Activated naive CD4-positive, alpha-beta T cell treated with anti-CD3 and anti-CD28 coated beads, Interleukin-2, amount 50 U/mL, for 24 hours (primary cell): ENCODE results near the gene MLLT3.
A peak's percentile ranks its signal among the peaks of the same experiment; 100 is the strongest.

Experiments
- H3K27ac Mint-ChIP-seq: one replicate; pipeline ENCODE4 v1.8.0; 2021; ENCODE audit warnings: mild to moderate bottlenecking, mixed read lengths
- H3K27me3 Mint-ChIP-seq: one replicate; pipeline ENCODE4 v1.8.0; 2021; ENCODE audit warnings: mixed read lengths
- H3K36me3 Mint-ChIP-seq: one replicate; pipeline ENCODE4 v1.8.0; 2021; ENCODE audit warnings: mixed read lengths
- H3K4me1 Mint-ChIP-seq: one replicate; pipeline ENCODE4 v1.8.0; 2021; ENCODE audit warnings: mixed read lengths
- H3K4me3 Mint-ChIP-seq: one replicate; pipeline ENCODE4 v1.8.0; 2021; ENCODE audit warnings: mild to moderate bottlenecking, mixed read lengths
- H3K9me3 Mint-ChIP-seq: one replicate; pipeline ENCODE4 v1.8.0; 2021; ENCODE audit warnings: mixed read lengths

Gene MLLT3

GRCh38 chr9:20436476-20437195, 185.7 kb downstream of the MLLT3 start:
- peaks cover 60% of the 10 kb centered on the region for H3K4me1 Mint-ChIP-seq
- no peaks in the 10 kb centered on the region for H3K9me3 Mint-ChIP-seq
- no peaks in the 10 kb centered on the region for H3K27me3 Mint-ChIP-seq
- no peak overlapping the region for H3K27ac Mint-ChIP-seq
- H3K4me3 Mint-ChIP-seq: no peak overlapping the region
- H3K36me3 Mint-ChIP-seq: peaks cover 12% of the 10 kb centered on the region

DNA sequence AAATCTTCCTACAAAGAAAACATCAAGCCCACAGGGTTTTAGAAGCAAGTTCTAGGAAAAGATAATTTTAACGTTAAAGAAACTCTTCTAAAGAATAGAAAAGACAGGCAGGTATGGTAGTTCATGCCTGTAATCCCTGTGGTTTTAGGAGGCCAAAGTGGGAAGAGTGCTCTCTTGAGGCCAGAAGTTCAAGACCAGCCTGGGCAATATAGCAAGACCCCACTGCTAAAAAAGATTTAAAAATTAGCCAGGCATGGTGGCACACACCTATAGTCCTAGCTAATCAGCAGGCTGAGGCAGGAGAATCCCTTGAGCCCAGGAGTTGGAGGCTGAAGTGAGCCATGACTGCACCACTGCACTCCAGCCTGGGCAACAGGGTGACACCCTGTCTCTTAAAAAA, 193.3 kb downstream of the MLLT3 start:
- H3K4me3 Mint-ChIP-seq: no peak overlapping the region
- no peak overlapping the region for H3K27ac Mint-ChIP-seq
- no peaks in the 10 kb centered on the region for H3K27me3 Mint-ChIP-seq
- H3K36me3 Mint-ChIP-seq: peaks cover 10% of the 10 kb centered on the region
- H3K4me1 Mint-ChIP-seq: peaks cover 51% of the 10 kb centered on the region
- no peaks in the 10 kb centered on the region for H3K9me3 Mint-ChIP-seq

DNA sequence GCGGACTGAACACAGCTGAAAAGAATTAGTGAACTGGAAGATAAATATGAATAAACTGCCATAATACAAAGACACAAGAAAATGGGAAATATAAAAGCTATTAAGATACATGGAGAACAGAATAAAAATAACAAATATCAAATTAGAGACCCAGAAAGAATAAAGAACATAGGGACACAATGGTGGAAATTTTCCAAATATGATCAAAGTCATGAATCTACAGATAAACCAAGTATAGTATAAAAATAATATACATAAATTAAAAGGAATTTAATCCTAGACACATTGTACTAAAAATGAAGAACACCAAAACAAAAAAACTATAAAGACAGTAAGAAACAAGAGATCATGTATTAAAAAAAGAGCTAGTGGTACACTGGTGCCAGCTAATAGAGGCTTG, 194.9 kb downstream of the MLLT3 start:
- peaks cover 4% of the 10 kb centered on the region for H3K36me3 Mint-ChIP-seq

GRCh38 chr9:20426019-20426418, 196.3 kb downstream of the MLLT3 start:
- Mint-ChIP-seq H3K27me3 (no peaks in the 10 kb centered on the region), H3K4me1 (peaks cover 60% of the 10 kb centered on the region), H3K9me3 (no peaks in the 10 kb centered on the region), H3K36me3 (peaks cover 4% of the 10 kb centered on the region), H3K27ac (no peak overlapping the region), H3K4me3 (no peak overlapping the region)

More for the DNA sequence above, 194.9 kb downstream of the MLLT3 start:
- Mint-ChIP-seq H3K9me3 (no peaks in the 10 kb centered on the region), H3K27me3 (no peaks in the 10 kb centered on the region), H3K4me1 (peaks cover 56% of the 10 kb centered on the region), H3K4me3 (no peak overlapping the region), H3K27ac (no peak overlapping the region)

GRCh38 chr9:20419533-20419932, 202.8 kb downstream of the MLLT3 start:
- H3K27me3 Mint-ChIP-seq: no peaks in the 10 kb centered on the region
- H3K4me1 Mint-ChIP-seq: peaks cover 62% of the 10 kb centered on the region
- no peaks in the 10 kb centered on the region for H3K36me3 Mint-ChIP-seq
- H3K27ac Mint-ChIP-seq: no peak overlapping the region
- no peak overlapping the region for H3K4me3 Mint-ChIP-seq
- H3K9me3 Mint-ChIP-seq: no peaks in the 10 kb centered on the region

DNA sequence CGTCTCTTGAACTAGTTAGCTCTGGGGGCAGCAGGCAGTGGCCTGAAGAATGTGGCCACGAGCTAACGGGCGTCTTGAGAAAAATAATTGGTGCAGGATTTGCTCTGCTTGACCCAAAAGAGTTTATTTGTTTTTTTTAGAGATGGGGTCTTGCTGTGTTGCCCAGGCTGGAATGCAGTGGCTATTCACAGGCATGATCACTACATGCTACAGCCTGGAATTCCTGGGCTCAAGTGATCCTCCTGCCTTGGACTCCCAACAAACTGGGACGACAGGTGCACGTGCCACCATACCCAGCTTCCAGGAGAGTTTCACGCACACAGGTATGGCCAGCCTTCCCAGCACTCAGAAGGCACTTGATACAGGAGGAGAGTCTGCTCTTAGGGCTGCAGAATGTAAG, 203.8 kb downstream of the MLLT3 start:
- Mint-ChIP-seq H3K4me1 (peaks cover 68% of the 10 kb centered on the region), H3K27ac (no peak overlapping the region), H3K27me3 (no peaks in the 10 kb centered on the region), H3K9me3 (no peaks in the 10 kb centered on the region), H3K36me3 (peaks cover 5% of the 10 kb centered on the region), H3K4me3 (no peak overlapping the region)

- H3K27me3 Mint-ChIP-seq: no peaks in the 10 kb centered on the region
- no peak overlapping the region for H3K4me3 Mint-ChIP-seq
- peaks cover 11% of the 10 kb centered on the region for H3K36me3 Mint-ChIP-seq
- H3K27ac Mint-ChIP-seq: peak overlapping the region; percentile 12
- H3K4me1 Mint-ChIP-seq: peaks cover 71% of the 10 kb centered on the region
- H3K9me3 Mint-ChIP-seq: no peaks in the 10 kb centered on the region
These were observed 204.8 kb downstream of the MLLT3 start for GRCh38 chr9:20417373-20418080.

DNA sequence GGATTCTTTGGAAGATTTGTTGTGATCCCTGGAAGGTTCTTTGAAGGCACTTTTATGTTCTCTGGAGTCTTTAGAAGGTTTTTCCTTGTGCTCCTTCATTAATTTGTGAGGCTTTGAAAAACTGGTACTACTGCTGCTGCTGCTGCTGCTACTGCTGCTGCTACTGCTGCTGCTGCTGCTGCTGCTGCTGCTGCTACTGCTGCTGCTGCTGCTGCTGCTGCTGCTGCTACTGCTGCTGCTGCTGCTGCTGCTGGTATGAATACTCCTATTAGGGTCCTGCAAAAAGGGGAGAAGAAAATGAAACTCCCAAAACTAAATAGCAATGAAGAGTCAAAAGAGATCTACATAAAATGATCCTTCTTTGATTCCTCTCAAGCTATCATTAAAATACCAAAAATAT, 208.1 kb downstream of the MLLT3 start:
- no peaks in the 10 kb centered on the region for H3K27me3 Mint-ChIP-seq
- H3K4me1 Mint-ChIP-seq: peaks cover 81% of the 10 kb centered on the region
- H3K36me3 Mint-ChIP-seq: peaks cover 22% of the 10 kb centered on the region
- no peak overlapping the region for H3K4me3 Mint-ChIP-seq
- H3K9me3 Mint-ChIP-seq: no peaks in the 10 kb centered on the region
- peak overlapping the region; percentile 47 for H3K27ac Mint-ChIP-seq

- peaks cover 92% of the 10 kb centered on the region for H3K4me1 Mint-ChIP-seq
- peak overlapping the region; percentile 86 for H3K27ac Mint-ChIP-seq
These were observed 212.8 kb downstream of the MLLT3 start for GRCh38 chr9:20409321-20410092.

DNA sequence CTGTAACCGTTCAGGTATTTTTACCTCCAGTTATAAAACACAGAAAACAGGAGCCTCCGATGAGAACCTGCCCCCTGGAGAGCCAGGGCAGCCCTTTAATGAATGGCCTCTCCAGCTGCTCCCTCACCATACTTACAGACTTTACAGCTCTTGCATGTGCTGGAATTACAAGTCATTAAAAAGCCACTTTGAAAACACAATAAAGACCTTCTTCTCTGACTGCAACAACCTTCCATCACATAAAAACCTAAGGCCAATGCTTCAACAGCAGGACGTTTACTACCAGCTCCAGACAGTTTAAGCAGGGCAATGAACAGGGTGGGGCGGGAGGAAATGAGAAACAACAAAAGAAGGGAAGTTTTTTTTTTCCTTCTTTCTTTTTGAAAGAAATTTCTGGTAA, 213.8 kb downstream of the MLLT3 start:
- peaks cover 92% of the 10 kb centered on the region for H3K4me1 Mint-ChIP-seq
- H3K36me3 Mint-ChIP-seq: peaks cover 22% of the 10 kb centered on the region
- no peaks in the 10 kb centered on the region for H3K9me3 Mint-ChIP-seq
- H3K27ac Mint-ChIP-seq: peak overlapping the region; percentile 86
- peak overlapping the region; percentile 53 for H3K4me3 Mint-ChIP-seq
- H3K27me3 Mint-ChIP-seq: no peaks in the 10 kb centered on the region

More at GRCh38 chr9:20409321-20410092, 212.8 kb downstream of the MLLT3 start:
- peaks cover 26% of the 10 kb centered on the region for H3K36me3 Mint-ChIP-seq
- H3K27me3 Mint-ChIP-seq: no peaks in the 10 kb centered on the region
- no peaks in the 10 kb centered on the region for H3K9me3 Mint-ChIP-seq
- peak overlapping the region; percentile 53 for H3K4me3 Mint-ChIP-seq

GRCh38 chr9:20407013-20407412, 215.3 kb downstream of the MLLT3 start:
- Mint-ChIP-seq H3K9me3 (peaks cover 2% of the 10 kb centered on the region), H3K4me3 (no peak overlapping the region), H3K27ac (no peak overlapping the region), H3K36me3 (peaks cover 17% of the 10 kb centered on the region), H3K4me1 (peaks cover 92% of the 10 kb centered on the region), H3K27me3 (no peaks in the 10 kb centered on the region)

DNA sequence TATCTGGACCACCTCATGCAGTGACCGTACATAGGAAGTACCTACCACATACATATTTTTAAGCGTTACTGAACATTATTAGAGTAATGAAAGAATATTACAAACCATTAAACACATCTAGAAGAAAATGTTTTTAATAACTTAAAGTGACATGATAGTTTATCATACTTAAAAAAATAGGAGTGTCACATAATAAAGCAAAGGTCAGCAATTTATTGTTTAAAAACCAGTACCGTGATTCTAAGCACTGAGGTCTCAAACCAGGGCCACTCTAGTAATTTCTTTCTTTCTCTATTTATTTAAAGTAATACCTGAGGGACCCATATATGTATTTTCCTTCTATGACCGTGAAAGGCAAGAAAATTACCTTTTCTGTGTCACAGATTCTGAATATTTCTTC, 216.0 kb downstream of the MLLT3 start:
- Mint-ChIP-seq H3K9me3 (peaks cover 9% of the 10 kb centered on the region), H3K27ac (no peak overlapping the region), H3K36me3 (peaks cover 21% of the 10 kb centered on the region), H3K4me3 (no peak overlapping the region), H3K4me1 (peaks cover 93% of the 10 kb centered on the region), H3K27me3 (no peaks in the 10 kb centered on the region)

GRCh38 chr9:20405616-20406015, 216.7 kb downstream of the MLLT3 start:
- Mint-ChIP-seq H3K36me3 (peaks cover 22% of the 10 kb centered on the region), H3K9me3 (peaks cover 14% of the 10 kb centered on the region), H3K27me3 (no peaks in the 10 kb centered on the region), H3K4me3 (no peak overlapping the region), H3K27ac (no peak overlapping the region), H3K4me1 (peaks cover 91% of the 10 kb centered on the region)

DNA sequence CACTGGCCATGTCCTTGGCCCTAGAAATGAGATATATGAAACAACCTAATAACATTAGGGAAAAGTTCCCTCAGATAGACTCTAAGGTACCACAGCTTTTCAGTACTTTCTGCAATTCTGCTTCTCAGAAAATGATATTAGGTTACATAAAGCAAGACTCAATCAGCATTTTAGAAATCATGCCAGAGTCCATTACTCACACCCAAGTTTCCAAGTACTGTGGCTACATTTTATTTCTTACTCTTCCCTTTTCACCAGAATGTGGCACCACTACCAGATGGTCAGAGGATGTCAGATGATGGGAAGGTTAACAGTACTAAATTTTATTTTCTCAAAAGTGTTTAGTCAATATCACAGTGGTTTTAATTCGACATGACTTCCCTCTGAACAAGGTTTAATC, 217.2 kb downstream of the MLLT3 start:
- Mint-ChIP-seq H3K27ac (no peak overlapping the region), H3K4me1 (peaks cover 89% of the 10 kb centered on the region), H3K27me3 (no peaks in the 10 kb centered on the region), H3K9me3 (peaks cover 15% of the 10 kb centered on the region), H3K36me3 (peaks cover 20% of the 10 kb centered on the region), H3K4me3 (no peak overlapping the region)

- Mint-ChIP-seq H3K9me3 (peaks cover 15% of the 10 kb centered on the region), H3K27me3 (no peaks in the 10 kb centered on the region), H3K27ac (peak overlapping the region; percentile 17), H3K4me3 (no peak overlapping the region), H3K4me1 (peaks cover 89% of the 10 kb centered on the region), H3K36me3 (peaks cover 27% of the 10 kb centered on the region)
These were observed 218.0 kb downstream of the MLLT3 start for GRCh38 chr9:20404192-20404813.
